Superior temporal gyrus (tissue), 1 donor: ENCODE measurements around the gene UEVLD.

Experiments used
- DNase-seq: peaks from one replicate; pipeline ENCODE4 v3.0.0-alpha.2; 2016; ENCODE audit errors: extremely low spot score

UEVLD gene

GRCh38 chr11:18581825-18582224, 6.7 kb downstream of the UEVLD start:
- no peak for DNase-seq

- no peak for DNase-seq
These were observed 8.3 kb downstream of the UEVLD start for GRCh38 chr11:18580113-18580766.

- DNase-seq, result no peak
These were observed 9.4 kb downstream of the UEVLD start for GRCh38 chr11:18578975-18579598.

- DNase-seq, result no peak
These were observed 13.2 kb downstream of the UEVLD start for GRCh38 chr11:18575361-18575760.

GRCh38 chr11:18567081-18567480, 21.5 kb downstream of the UEVLD start:
- DNase-seq, result no peak

GRCh38 chr11:18566406-18566805, 22.1 kb downstream of the UEVLD start:
- DNase-seq, result no peak

GRCh38 chr11:18564149-18564548, 24.4 kb downstream of the UEVLD start:
- no peak for DNase-seq

GRCh38 chr11:18563090-18563730, 25.3 kb downstream of the UEVLD start:
- DNase-seq, result no peak

- no peak for DNase-seq
These were observed 40.5 kb downstream of the UEVLD start for GRCh38 chr11:18548001-18548400.

- DNase-seq, result peak; percentile 74
These were observed 48.1 kb downstream of the UEVLD start for GRCh38 chr11:18540207-18541009.

GRCh38 chr11:18536209-18536608, 52.3 kb downstream of the UEVLD start:
- DNase-seq, result no peak

- no peak for DNase-seq
These were observed 54.3 kb downstream of the UEVLD start for GRCh38 chr11:18534245-18534644.

GRCh38 chr11:18533365-18533764, 55.2 kb downstream of the UEVLD start:
- DNase-seq, result no peak

- DNase-seq, result no peak
These were observed 61.0 kb downstream of the UEVLD start for GRCh38 chr11:18527512-18527911.

- DNase-seq, result peak; percentile 96
These were observed 61.8 kb downstream of the UEVLD start, which contains the start of gene TSG101 for GRCh38 chr11:18526521-18527296. Gene TSG101 (minus strand): TSS chr11:18526942. CDS start chr11:18526816, 126 bp downstream.

- no peak for DNase-seq
These were observed 62.4 kb downstream of the UEVLD start for GRCh38 chr11:18526130-18526520.

GRCh38 chr11:18524248-18524647, 64.3 kb downstream of the UEVLD start:
- DNase-seq, result no peak

- DNase-seq, result no peak
These were observed 65.5 kb downstream of the UEVLD start for GRCh38 chr11:18523084-18523483.

GRCh38 chr11:18522388-18522787, 66.1 kb downstream of the UEVLD start:
- no peak for DNase-seq

- no peak for DNase-seq
These were observed 67.4 kb downstream of the UEVLD start for GRCh38 chr11:18521122-18521521.

- DNase-seq, result no peak
These were observed 86.2 kb downstream of the UEVLD start for GRCh38 chr11:18502352-18502751.
